ENCODE data around the gene SRXN1.

DNA sequence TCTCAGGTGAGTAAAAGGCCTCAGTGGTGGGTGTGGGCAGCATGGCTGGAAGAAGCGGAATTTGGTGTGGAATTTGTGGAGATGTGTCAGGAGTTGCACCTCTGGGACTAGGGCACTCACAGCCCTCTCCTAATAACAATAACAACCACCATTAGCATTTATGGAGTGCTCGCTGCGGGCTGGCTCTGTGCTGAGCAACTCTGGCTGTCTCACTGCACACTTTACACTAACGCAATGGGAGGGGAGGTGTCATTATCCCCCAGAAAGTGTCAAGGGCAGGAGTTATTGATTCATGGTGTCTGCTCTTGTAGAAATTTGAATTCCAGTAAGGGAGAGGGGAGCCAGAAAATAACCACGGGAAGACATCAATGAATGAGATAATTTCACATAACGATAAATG lies 45.3 kb upstream of the SRXN1 start:
- TF ChIP-seq, protein P1, sequence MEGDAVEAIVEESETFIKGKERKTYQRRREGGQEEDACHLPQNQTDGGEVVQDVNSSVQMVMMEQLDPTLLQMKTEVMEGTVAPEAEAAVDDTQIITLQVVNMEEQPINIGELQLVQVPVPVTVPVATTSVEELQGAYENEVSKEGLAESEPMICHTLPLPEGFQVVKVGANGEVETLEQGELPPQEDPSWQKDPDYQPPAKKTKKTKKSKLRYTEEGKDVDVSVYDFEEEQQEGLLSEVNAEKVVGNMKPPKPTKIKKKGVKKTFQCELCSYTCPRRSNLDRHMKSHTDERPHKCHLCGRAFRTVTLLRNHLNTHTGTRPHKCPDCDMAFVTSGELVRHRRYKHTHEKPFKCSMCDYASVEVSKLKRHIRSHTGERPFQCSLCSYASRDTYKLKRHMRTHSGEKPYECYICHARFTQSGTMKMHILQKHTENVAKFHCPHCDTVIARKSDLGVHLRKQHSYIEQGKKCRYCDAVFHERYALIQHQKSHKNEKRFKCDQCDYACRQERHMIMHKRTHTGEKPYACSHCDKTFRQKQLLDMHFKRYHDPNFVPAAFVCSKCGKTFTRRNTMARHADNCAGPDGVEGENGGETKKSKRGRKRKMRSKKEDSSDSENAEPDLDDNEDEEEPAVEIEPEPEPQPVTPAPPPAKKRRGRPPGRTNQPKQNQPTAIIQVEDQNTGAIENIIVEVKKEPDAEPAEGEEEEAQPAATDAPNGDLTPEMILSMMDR (IDR thresholded peaks at IDR 0.05): no peak
- no peak for TF ChIP-seq POLR2A (IDR thresholded peaks at IDR 0.05)
